Caco-2 (cell line): Measurements from ENCODE around the gene ARPC5. TPM values are rescaled to one million over a fixed set of nuclear protein-coding genes. Genes with fewer than 3 reads are reported as not detected.

Experiments used
- BruUV-seq: library from RNA; stranded (reverse); fragments of 400-500 nt; replicated peaks from 2 replicates; lab custom pipeline; 2021; lab: Mats Ljungman, UMichigan
- CTCF ChIA-PET: fragments of 300-600 bp; sonication (Branson Sonifier 250); formaldehyde crosslinking; loops from one replicate; lab custom pipeline; 2022; ENCODE audit warnings: antibody characterized with exemption; lab: Charles Lee
- POLR2A ChIA-PET: fragments of 300-600 bp; sonication (Branson Sonifier 250); formaldehyde crosslinking; loops from one replicate; lab custom pipeline; 2022; ENCODE audit warnings: antibody characterized with exemption; lab: Charles Lee
- DNase-seq, 2 experiments: peaks; one replicate each; pipeline versions ENCODE4 v3.0.0 to v3.0.0-alpha.2; 2020 to 2022
- H3K27me3 ChIP-seq: replicated peaks from 2 replicates; pipeline ENCODE4 v1.6.0; 2011; ENCODE audit warnings: low read length; ENCODE audit not compliant: control insufficient read depth, insufficient read depth
- H3K36me3 ChIP-seq: 2 replicates; pipeline ENCODE4 v1.5.1; 2011; ENCODE audit warnings: low read length; ENCODE audit not compliant: control insufficient read depth, insufficient read depth
- H3K4me1 ChIP-seq: fragments of 250-450 bp; sonication (Bioruptor Pico); 2 replicates; pipeline ENCODE4 v1.5.1; 2020; ENCODE audit warnings: mild to moderate bottlenecking
- H3K4me3 ChIP-seq: 2 replicates; pipeline ENCODE4 v1.5.1; 2011; ENCODE audit warnings: low read depth, mild to moderate bottlenecking, control low read depth, low read length
- H3K9me3 ChIP-seq: fragments of 250-450 bp; sonication (Bioruptor Pico); 2 replicates; pipeline ENCODE4 v1.5.1; 2020; ENCODE audit warnings: mild to moderate bottlenecking, moderate library complexity
- H3K27ac Mint-ChIP-seq: one replicate; pipeline ENCODE4 v1.8.0; 2022; ENCODE audit warnings: mixed read lengths; ENCODE audit not compliant: unreplicated experiment
- H3K27me3 Mint-ChIP-seq: one replicate; pipeline ENCODE4 v1.8.0; 2022; ENCODE audit warnings: mixed read lengths; ENCODE audit not compliant: insufficient read depth, unreplicated experiment
- H3K36me3 Mint-ChIP-seq: one replicate; pipeline ENCODE4 v1.8.0; 2022; ENCODE audit warnings: mild to moderate bottlenecking, mixed read lengths; ENCODE audit not compliant: insufficient read depth, unreplicated experiment
- H3K4me1 Mint-ChIP-seq: one replicate; pipeline ENCODE4 v1.8.0; 2022; ENCODE audit warnings: low read depth, mixed read lengths; ENCODE audit not compliant: unreplicated experiment
- H3K4me3 Mint-ChIP-seq: one replicate; pipeline ENCODE4 v1.8.0; 2022; ENCODE audit warnings: mild to moderate bottlenecking, moderate library complexity, mixed read lengths; ENCODE audit not compliant: unreplicated experiment
- H3K9me3 Mint-ChIP-seq: one replicate; pipeline ENCODE4 v1.8.0; 2022; ENCODE audit warnings: mixed read lengths; ENCODE audit not compliant: unreplicated experiment
- CTCF ChIP-seq, 2 experiments: fragments of 200-600 bp in 1 of 2; IDR thresholded peaks; 1 replicate in 1 of 2; 2 replicates in 1 of 2; pipeline versions ENCODE4 v1.5.1 to v1.8.0; 2011 to 2022; ENCODE audit warnings: antibody characterized with exemption in 1 of 2, control low read depth in 1 of 2, inconsistent platforms in 1 of 2, low read depth in 1 of 2, low read length in 1 of 2, mild to moderate bottlenecking in 1 of 2, moderate library complexity in 1 of 2; ENCODE audit not compliant: insufficient read depth in 1 of 2, severe bottlenecking in 1 of 2, unreplicated experiment in 1 of 2
- intact Hi-C: fragments of 100-400 bp; cut with micrococcal nuclease; formaldehyde crosslinking; loops from one replicate; pipeline ENCODE4 v1.10.0; 2022; ENCODE audit not compliant: unreplicated experiment
- total RNA-seq: library from RNA; stranded (reverse); gene quantifications from 2 replicates; pipeline ENCODE4 v1.2.3, GENCODE V29; 2022

The ARPC5 gene
- total RNA-seq, 1 experiment from 2014 or later = 135 TPM

GRCh38 chr1:183655562-183656075 is 20.0 kb upstream of the ARPC5 start:
- TF ChIP-seq CTCF (IDR thresholded peaks at IDR 0.05; ENCODE audit: insufficient read depth in 1 of 2, low read depth in 1 of 2, low read length in 1 of 2, severe bottlenecking in 1 of 2, unreplicated experiment in 1 of 2) = peak; percentile 79 to 85
- H3K4me3 Mint-ChIP-seq = no peak overlapping the region
- POLR2A ChIA-PET = interaction anchor here (0.6 kb wide), 1 partner anchor 20 kb away, joined by 3 read pairs; the partner anchor contains the start of gene ARPC5
- H3K9me3 ChIP-seq = no peaks in the 10 kb centered on the region
- peak; percentile 80 to 86 for DNase-seq
- H3K36me3 ChIP-seq = no peaks in the 10 kb centered on the region
- H3K4me1 Mint-ChIP-seq = peaks cover 41% of the 10 kb centered on the region
- no peaks in the 10 kb centered on the region for H3K27me3 ChIP-seq
- H3K36me3 Mint-ChIP-seq = peaks cover 8% of the 10 kb centered on the region
- peaks cover 31% of the 10 kb centered on the region for H3K4me1 ChIP-seq
- peaks cover 12% of the 10 kb centered on the region for H3K9me3 Mint-ChIP-seq
- no peaks in the 10 kb centered on the region for H3K27me3 Mint-ChIP-seq
- H3K4me3 ChIP-seq = no peak overlapping the region
- H3K27ac Mint-ChIP-seq = no peak overlapping the region
- no TSS peak for BruUV-seq
- CTCF ChIA-PET = interaction anchor here (0.6 to 2.8 kb wide), 13 partner anchors 11 to 261 kb away, joined by 3 to 44 read pairs (median 4); no protein-coding TSS in a partner anchor
- intact Hi-C loops = loop anchor here (1.0 to 5.0 kb wide), 4 partner anchors 30 to 567 kb away; no protein-coding TSS in a partner anchor

GRCh38 chr1:183654706-183655105 is 19.1 kb upstream of the ARPC5 start:
- CTCF ChIA-PET = interaction anchor here (1.2 to 2.8 kb wide), 5 partner anchors 10 to 262 kb away, joined by 4 to 44 read pairs (median 6); no protein-coding TSS in a partner anchor
- intact Hi-C loops = loop anchor here (1.0 to 5.0 kb wide), 5 partner anchors 31 to 568 kb away; no protein-coding TSS in a partner anchor
- H3K36me3 Mint-ChIP-seq = peaks cover 6% of the 10 kb centered on the region
- peaks cover 9% of the 10 kb centered on the region for H3K9me3 Mint-ChIP-seq
- no peaks in the 10 kb centered on the region for H3K27me3 Mint-ChIP-seq
- peaks cover 41% of the 10 kb centered on the region for H3K4me1 Mint-ChIP-seq
- Histone ChIP-seq H3K36me3 (no peaks in the 10 kb centered on the region), H3K27me3 (no peaks in the 10 kb centered on the region), H3K9me3 (no peaks in the 10 kb centered on the region), H3K4me3 (no peak overlapping the region), H3K4me1 (peaks cover 31% of the 10 kb centered on the region)
- POLR2A ChIA-PET = no interaction called here
- no peak for DNase-seq
- no peak overlapping the region for H3K27ac Mint-ChIP-seq
- no peak overlapping the region for H3K4me3 Mint-ChIP-seq
- no peak for TF ChIP-seq CTCF (IDR thresholded peaks at IDR 0.05; ENCODE audit: insufficient read depth in 1 of 2, low read depth in 1 of 2, low read length in 1 of 2, severe bottlenecking in 1 of 2, unreplicated experiment in 1 of 2)
- no TSS peak for BruUV-seq

GRCh38 chr1:183653876-183654451 is 18.4 kb upstream of the ARPC5 start:
- H3K4me1 Mint-ChIP-seq = peaks cover 41% of the 10 kb centered on the region
- BruUV-seq = no TSS peak
- no peak overlapping the region for H3K4me3 ChIP-seq
- no peak for DNase-seq
- peak overlapping the region; percentile 47 for H3K27ac Mint-ChIP-seq
- H3K4me3 Mint-ChIP-seq = no peak overlapping the region
- no peaks in the 10 kb centered on the region for H3K27me3 Mint-ChIP-seq
- no peaks in the 10 kb centered on the region for H3K36me3 ChIP-seq
- peaks cover 2% of the 10 kb centered on the region for H3K9me3 Mint-ChIP-seq
- H3K27me3 ChIP-seq = no peaks in the 10 kb centered on the region
- H3K9me3 ChIP-seq = no peaks in the 10 kb centered on the region
- H3K4me1 ChIP-seq = peaks cover 34% of the 10 kb centered on the region
- ChIA-PET CTCF (interaction anchor here (1.2 to 2.8 kb wide), 2 partner anchors 31 to 262 kb away, joined by 6 to 31 read pairs; no protein-coding TSS in a partner anchor), POLR2A (no interaction called here)
- H3K36me3 Mint-ChIP-seq = peaks cover under 1% of the 10 kb centered on the region
- intact Hi-C loops = loop anchor here (5.0 kb wide), 1 partner anchor 83 kb away; no protein-coding TSS in a partner anchor
- TF ChIP-seq CTCF (IDR thresholded peaks at IDR 0.05; ENCODE audit: insufficient read depth in 1 of 2, low read depth in 1 of 2, low read length in 1 of 2, severe bottlenecking in 1 of 2, unreplicated experiment in 1 of 2) = no peak
